ENCODE measurements around the gene ATL3.
"Not testable (repeated sequence)": the region's sequence is repeated elsewhere in the genome, so short reads cannot be mapped to it uniquely, and the experiment has no call there.

Gene ATL3

DNA sequence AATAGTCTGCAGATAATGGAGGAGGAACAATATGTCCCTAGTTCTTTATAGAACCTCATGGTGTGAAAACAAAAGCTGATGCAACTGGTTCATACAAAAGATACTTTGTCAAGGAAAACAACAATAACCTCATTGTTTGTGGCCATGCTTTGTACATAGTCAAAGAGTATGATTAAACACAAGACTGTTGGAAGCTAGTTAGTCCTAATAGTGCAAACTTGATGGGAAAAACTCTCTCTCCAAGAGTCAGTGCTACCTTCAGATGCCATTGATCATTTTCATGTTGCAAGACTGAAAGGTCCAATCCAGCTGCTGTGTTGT lies 87.9 kb downstream of the ATL3 start:
- no peak for DNase-seq

DNA sequence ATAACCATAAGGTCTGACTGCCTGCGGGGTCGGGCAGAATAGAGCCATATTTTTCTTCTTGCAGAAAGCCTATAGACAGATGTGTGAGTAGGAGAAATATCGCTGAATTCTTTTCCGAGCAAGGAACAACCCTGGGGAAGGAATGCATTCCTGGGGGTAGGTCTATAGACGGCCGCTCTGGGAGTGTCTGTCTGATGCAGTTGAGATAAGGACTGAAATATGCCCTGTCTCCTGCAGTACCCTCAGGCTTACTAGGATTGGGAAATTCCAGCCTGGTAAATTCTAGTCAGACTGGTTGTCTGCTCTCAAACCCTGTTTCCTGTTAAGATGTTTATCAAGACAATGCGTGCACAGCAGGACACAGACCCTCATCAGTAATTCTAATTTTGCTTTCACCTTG lies 90.0 kb downstream of the ATL3 start:
- DNase-seq: not testable (repeated sequence)

DNA sequence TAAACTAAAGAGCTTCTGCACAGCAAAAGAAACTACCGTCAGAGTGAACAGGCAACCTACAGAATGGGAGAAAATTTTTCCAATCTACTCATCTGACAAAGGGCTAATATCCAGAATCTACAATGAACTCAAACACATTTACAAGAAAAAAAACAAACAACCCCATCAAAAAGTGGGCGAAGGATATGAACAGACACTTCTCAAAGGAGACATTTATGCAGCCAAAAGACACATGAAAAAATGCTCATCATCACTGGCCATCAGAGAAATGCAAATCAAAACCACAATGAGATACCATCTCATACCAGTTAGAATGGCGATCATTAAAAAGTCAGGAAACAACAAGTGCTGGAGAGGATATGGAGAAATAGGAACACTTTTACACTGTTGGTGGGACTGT lies 92.3 kb downstream of the ATL3 start:
- not testable (repeated sequence) for DNase-seq

- no peak for DNase-seq
Observed at GRCh38 chr11:63574856-63575602, 96.1 kb downstream of the ATL3 start.
